A673 (cell line): ENCODE results near the gene UFD1.

Experiments
- CTCF ChIP-seq: fragments of 300-800, 200-600 bp; sonication (generic); conservative IDR thresholded peaks from 2 replicates; pipeline ENCODE4 v1.5.1; 2017; ENCODE audit warnings: low read depth, mild to moderate bottlenecking, antibody characterized with exemption, low read length, moderate library complexity, mixed read lengths
- EZH2 ChIP-seq: fragments of 200-600 bp; sonication (generic); IDR thresholded peaks from 2 replicates; pipeline ENCODE4 v1.6.1; 2017; ENCODE audit warnings: borderline replicate concordance, low read depth, mild to moderate bottlenecking, mixed read lengths, antibody characterized with exemption, low read length; ENCODE audit not compliant: poor library complexity, severe bottlenecking

GRCh38 chr22:19438298-19438697 is 40.7 kb downstream of the UFD1 start:
- TF ChIP-seq CTCF, result no peak
- TF ChIP-seq EZH2, result no peak
